Stimulated activated CD8-positive, alpha-beta memory T cell treated with anti-CD3 and anti-CD28 coated beads, Interleukin-7, amount 100 ng/mL, for 4 hours (primary cell): ENCODE data around the gene ADRA2B.

Source experiments
- DNase-seq, 2 donors: peaks; one replicate each; pipeline ENCODE4 v3.0.0-alpha.2; 2020; ENCODE audit warnings: low read depth in 2 of 2

The ADRA2B gene

DNA sequence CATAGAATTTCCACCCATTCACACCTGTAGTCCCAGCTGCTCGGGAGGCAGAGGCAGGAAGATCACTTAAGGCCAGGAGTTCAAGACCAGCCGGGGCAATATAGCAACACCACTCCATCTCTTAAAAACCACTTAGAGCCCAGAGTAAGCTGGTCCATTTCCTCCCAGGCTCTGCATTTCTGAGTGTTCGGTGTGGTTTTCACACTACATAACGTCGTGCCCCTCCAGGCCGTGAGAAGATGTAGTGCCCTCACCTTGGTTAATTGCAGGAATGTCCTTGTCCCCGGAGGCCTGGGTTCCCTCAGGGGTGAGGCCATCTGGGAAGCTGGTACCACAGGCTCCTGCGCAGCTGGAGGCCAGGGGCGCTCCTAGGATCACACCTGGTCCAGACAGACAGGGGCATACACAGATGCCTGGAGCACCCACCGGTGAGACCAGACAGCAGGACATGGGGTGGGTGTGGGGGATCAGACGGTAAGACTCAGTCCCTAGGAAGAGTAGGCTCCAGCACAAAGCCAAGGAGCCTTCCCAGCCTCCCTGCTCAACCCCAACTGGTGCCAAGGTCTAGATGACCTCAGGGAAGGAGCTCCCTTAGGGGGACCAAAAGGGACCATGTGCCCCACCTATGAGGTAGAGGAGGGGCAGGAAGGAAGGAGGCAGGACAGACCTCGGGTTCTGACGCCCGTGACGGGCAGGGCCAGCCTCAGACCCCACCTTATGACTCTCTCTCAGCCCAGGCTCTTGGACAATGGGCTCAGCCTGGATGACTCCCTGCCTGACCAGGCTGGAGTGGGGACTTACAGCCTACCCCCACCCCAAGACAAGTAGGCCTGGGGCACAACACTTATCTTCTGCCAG lies 21.2 kb upstream of the ADRA2B start:
- no peak for DNase-seq

DNA sequence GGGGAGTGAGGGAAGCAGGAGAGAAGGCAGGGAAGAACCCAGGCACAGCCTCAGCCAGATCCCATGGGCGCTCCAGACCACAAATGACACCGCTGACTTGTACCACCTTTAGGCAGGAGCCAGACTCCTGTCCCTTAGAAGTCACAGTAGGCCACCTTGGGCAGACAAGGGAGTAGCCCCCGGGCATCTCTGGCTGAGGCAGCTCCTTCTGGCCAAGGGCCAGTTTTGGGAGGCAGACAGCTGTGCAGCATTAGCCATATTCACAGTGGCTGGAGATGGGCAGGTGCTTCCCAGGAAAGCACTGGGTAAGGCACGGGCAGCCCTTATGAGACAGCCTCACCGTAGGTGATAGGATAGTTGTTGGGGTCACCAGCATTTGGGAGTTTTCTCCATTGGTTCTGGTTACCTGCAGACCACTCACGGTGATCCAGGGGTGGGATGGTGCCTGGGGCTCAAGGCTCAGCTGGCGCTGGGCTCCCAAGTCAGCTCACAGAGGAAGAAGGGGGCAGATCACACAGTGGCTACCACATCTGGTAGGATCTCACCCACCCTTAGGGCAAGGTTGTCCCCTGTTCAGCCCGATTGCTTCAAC lies 19.9 kb upstream of the ADRA2B start:
- DNase-seq: no peak

DNA sequence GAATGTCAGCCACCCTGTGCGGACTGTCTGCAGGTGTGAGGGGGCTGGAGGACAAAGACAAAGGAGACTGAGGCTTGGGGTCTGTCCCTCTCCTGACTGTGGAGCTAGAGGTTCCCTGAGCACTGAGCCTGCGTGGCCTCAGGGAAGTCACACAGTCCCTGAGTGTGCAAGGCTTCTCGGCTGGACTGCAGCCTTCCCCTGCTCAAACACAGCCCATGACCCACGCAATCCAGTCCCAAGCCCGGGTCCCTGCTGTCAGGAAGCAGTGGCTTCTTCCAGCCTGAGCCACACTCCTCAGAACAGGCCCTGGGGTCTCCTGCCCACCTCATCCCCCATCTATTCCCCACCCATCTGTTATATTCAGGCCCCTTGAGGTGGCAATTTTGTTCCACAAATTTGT lies 19.2 kb upstream of the ADRA2B start:
- no peak for DNase-seq

DNA sequence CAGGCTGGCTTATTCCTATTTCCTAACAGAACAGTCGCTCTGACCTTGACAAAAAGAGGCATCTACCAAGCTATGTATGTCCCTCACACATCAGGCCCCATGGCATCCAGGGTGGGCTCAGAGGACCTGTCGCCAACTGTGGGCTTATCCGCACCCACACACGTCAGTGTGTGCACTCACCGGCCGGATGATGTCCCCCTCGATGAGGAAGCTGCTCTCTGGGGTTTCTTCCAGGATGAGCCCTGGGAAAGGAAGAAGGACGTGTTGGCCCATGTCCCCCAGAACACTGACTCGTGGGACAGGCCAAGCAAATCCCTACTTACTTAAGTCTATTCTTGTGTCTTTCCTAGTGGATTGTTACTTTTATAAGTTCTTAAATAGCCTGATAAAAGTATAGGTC lies 18.8 kb upstream of the ADRA2B start:
- DNase-seq: no peak

GRCh38 chr2:96134421-96134820 lies 18.1 kb upstream of the ADRA2B start:
- no peak for DNase-seq

DNA sequence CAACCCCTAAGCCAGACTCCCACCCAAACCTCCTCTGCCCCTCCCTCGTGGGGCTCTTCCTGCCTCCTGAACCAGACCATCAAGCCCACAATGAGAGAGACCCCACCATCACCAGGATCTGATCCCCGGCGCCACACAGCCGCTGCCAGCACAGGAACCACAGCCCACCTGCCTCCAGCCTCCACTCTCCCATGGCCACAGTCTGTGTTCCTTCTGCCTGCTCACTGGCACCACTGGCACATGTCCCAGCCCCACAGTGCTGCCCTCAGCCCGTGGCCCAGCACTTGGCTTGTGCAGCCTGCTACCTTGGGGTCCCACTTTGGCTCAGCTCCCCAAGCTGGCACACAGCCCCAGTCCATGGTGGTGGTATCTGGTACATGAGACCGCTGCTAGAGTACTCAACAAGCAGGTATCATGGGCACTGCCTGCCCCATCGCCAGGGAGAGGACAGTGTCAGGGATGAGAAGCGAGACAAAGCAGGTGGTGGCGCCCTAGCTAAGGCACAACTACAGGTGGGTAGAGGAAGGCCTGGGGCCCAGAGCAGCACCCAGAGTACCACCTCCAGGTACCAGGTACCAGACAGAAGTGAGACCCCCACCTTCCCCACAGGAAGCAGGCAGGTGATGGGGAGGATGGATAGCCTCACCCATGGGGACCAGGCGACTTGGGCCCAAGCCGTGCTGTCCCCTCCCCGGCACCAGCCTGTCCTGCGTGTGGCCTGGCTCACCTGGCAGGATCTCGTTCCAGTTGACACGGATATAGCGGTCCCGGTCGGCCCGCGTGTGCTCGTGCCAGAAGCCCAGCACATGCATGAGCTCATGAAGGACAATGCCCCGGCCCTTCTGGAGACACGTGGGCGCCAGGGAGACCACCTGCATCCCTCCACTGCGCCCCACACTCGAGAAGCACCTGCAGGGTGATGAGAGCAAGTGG lies 15.7 kb upstream of the ADRA2B start:
- no peak for DNase-seq

- no peak for DNase-seq
Observed at GRCh38 chr2:96131152-96131812, 14.9 kb upstream of the ADRA2B start.

DNA sequence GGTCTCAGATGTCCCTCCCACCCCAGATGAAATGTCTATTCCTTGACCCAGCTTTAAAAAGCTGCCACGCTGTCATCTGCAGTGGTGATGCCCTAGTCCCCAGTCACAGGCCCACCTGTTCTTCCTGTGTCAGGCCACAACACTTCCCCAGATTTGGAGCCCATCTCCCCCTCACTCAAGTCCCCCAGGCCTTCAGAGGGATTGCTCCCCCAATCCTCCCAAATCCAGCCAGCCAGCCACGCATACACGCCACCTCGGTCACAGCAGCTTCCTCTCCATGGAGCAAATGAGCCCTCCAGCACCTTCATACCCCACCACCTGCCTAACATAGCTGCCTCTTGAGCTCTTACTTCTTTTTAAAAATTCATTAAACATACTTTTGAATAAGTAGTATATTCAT lies 14.1 kb upstream of the ADRA2B start:
- no peak for DNase-seq

DNA sequence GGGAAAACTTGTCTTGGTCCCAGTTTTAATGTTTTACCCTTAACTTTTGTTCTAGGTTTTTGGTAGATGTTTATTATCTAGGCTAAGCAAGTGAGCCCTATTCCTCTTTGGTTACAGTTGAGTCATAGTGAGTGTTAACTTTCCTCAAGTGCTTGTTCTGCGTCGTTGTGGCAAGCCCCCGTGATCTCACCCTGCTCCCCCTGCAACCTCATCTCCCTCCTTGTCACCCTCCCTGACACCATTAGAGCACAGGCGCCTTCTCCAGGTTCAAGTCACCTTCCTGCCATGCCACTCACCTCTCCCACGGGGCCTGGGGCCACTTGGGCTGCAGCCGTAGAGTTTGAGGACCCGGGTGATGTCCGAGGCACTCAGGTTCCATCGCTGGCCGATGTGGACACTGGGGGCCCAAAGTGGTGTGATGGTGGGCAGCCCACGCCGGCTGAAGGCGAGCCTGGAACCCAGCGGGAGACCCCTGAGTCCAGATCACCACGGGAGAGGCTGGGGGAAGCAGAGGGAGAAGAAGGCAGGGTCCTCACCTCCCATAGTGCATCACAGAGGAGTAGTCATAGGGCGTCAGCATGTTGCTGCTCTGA lies 13.3 kb upstream of the ADRA2B start:
- DNase-seq: no peak

- no peak for DNase-seq
Observed at GRCh38 chr2:96128456-96128855, 12.1 kb upstream of the ADRA2B start.

DNA sequence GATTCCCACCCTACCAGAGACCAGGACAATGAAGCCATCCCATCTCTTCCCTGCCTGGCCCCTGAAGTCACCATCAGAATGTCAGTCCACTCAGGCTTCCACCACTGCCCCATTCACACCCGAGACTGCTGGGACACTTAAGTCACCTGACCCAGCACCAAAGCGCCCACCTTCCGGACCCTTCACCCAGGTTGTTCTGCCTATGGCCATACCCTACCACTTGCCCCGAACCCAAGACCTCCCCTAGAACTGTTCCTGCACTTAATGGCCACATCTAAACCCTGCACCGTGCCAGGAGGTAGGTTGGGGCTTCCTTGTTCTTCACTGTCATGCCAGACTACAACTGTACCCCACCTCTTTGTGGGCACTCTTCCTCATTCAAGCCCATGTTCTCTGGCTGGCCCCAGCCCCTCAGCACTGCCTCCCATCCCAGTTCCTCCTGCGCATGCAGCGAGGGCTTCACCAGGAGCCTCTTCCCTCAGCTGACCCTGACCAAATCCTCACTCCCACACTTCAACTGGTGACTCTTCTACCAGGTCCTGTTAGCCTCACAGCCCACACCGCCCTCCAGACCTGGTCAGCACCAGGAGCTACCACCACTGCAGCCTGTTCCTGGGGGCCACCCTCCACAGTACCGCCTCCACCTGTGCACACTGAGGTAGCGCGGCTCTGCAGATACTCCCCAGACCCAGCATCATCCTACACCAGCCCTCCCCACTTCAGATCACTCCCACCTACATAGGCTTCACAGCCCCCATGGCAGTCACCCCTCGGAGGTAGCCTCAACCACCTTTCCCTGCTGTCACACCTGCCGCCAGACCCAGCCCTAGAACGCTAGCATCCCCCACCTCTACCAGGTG lies 8.3 kb upstream of the ADRA2B start:
- DNase-seq: no peak

DNA sequence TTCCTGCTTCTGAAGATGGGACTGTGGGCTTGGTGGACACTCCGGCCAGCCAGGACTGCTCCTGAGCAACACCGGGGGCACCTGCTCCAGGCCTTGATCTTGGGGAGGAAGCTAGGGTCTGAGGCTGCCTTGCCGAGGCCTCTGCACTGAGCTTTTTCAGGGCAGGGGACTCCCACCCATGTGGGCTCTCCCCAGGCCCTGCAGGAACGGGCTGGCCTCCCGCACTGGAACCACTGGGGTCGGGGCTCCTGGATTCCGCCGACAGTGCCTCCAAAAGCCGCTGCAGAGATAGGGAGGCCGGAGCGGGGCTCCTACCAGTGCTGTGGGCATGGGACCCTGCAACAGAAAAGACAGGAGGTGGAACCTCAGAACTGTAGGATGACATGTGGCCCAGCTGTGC lies 7.6 kb upstream of the ADRA2B start:
- DNase-seq: no peak

GRCh38 chr2:96123290-96123689 lies 6.9 kb upstream of the ADRA2B start:
- no peak for DNase-seq

DNA sequence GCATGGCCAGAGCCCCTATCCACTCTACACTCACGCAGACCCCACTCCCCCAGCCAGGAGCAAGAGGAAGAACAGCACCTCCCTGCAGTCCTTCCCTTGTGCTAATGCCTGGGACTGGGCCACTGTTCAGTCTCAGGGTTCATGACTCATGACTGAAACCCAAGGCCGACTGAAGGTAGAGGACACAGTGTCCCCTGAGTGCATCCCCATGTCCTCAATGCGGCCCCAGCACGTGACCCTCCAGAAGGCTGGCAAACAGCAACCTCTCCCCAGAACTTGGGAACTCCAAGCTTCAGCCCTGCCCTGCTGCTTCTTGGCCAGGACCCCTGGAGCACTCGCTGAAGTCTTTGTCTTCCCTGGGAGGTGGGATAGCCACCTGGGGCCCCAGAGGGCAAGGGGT lies 6.0 kb upstream of the ADRA2B start:
- no peak for DNase-seq

GRCh38 chr2:96121414-96121813 lies 5.0 kb upstream of the ADRA2B start:
- DNase-seq: no peak

DNA sequence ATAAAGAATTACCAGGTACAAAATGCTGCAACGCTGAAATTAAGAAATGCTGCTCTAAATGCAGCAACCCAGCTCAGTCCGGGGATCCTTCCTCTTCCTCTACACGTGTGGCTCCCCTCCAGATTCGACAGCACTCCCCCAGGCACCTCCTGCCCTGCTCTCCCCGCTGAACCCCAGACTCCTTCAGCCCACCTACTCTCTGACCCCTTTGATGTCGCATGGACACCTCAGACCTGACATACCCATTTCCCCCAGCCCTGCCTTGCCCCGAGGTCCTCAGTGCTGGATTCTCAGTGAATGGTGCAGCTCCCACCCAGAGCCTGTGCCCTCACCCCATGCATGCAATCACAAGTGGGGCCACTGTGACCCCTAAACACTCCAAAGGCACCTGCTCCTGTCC lies 4.6 kb upstream of the ADRA2B start:
- DNase-seq: no peak

DNA sequence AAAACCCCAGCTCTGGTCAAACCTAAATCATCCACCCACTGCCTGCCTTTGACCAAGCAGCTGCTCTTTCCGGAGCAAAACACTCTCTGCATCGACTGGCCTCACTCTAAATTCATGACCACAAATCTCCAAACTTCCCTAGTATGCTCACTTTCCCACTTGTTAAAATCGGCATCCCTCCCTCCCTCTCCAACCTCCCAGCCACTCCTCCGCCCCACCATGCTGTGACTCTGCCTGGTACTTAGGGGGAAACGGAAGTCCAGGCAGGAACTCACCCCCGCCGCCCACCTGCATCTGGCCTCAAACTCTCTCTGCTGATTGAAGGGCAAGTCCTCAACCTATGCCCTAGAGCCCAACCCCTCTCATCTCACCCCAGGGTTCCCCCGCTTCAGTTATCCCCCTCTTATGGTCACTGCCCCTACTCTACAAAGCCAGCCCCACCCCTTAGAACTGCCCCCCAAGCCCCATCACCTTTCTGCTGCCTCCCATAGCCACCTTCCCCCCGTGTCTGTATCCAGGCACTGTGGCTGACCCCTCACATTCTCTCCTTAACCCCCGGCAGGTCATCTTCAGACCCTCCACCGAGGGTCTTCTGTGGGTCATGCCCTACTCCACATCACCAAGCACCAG lies 3.8 kb upstream of the ADRA2B start:
- no peak for DNase-seq

- DNase-seq: no peak
Observed at GRCh38 chr2:96119389-96119751, 3.0 kb upstream of the ADRA2B start.

GRCh38 chr2:96118698-96119388 lies 2.5 kb upstream of the ADRA2B start:
- DNase-seq: no peak
